Stomach smooth muscle (tissue), 2 donors: ENCODE data around the gene ITPR2.
"Not testable (repeated sequence)": the region's sequence is repeated elsewhere in the genome, so short reads cannot be mapped to it uniquely, and the experiment has no call there.

ENCODE experiments used
- H3K27ac ChIP-seq: one replicate; pipeline ENCODE4 v1.7.0; 2013; ENCODE audit warnings: mild to moderate bottlenecking, low read length, inconsistent platforms
- H3K27me3 ChIP-seq, 2 donors: one replicate each; pipeline ENCODE4 v1.7.0; 2013; ENCODE audit warnings: low read length in 2 of 2; ENCODE audit not compliant: insufficient read depth in 2 of 2, control insufficient read depth in 1 of 2
- H3K36me3 ChIP-seq, 2 donors: one replicate each; pipeline ENCODE4 v1.7.0; 2013; ENCODE audit warnings: low read length in 2 of 2; ENCODE audit not compliant: control insufficient read depth in 2 of 2, insufficient read depth in 2 of 2
- H3K4me1 ChIP-seq: one replicate; pipeline ENCODE4 v1.7.0; 2013; ENCODE audit warnings: low read length; ENCODE audit not compliant: control insufficient read depth, insufficient read depth
- H3K4me3 ChIP-seq, 2 donors: one replicate each; pipeline ENCODE4 v1.7.0; 2013; ENCODE audit warnings: low read length in 2 of 2
- H3K9ac ChIP-seq, 2 donors: one replicate each; pipeline ENCODE4 v1.7.0; 2013; ENCODE audit warnings: low read length in 2 of 2, mild to moderate bottlenecking in 1 of 2
- H3K9me3 ChIP-seq, 2 donors: one replicate each; pipeline ENCODE4 v1.7.0; 2013; ENCODE audit warnings: low read length in 2 of 2; ENCODE audit not compliant: control insufficient read depth in 2 of 2
- donor health status: healthy.
- donor health status: Pancreatic carcinoma.

Gene ITPR2

DNA sequence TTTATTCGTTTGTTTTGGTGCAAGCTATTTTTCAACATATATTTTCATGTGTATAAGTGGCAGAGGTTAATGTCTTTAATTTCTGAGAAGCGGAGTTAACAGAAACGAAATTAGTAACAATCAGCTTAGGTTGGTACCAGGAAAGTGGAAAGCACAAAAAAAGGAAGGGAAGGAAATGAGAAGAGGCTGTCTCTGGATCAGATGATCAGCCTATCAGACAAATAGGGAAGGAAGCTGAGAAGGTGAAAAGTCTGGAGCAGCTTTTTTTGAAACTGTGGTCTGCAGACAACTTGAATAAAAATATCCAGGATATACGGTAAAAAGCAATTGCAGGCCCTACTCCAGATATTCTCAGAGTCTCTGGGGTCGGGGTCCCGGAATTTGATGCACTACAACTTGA is 372.6 kb downstream of the ITPR2 start:
- Histone ChIP-seq H3K27me3 (no peaks in the 10 kb centered on the region), H3K27ac (no peak overlapping the region), H3K4me3 (no peak overlapping the region), H3K9ac (no peak overlapping the region), H3K4me1 (no peaks in the 10 kb centered on the region), H3K9me3 (no peaks in the 10 kb centered on the region), H3K36me3 (peaks cover 6 to 10% of the 10 kb centered on the region in 2 donors)

DNA sequence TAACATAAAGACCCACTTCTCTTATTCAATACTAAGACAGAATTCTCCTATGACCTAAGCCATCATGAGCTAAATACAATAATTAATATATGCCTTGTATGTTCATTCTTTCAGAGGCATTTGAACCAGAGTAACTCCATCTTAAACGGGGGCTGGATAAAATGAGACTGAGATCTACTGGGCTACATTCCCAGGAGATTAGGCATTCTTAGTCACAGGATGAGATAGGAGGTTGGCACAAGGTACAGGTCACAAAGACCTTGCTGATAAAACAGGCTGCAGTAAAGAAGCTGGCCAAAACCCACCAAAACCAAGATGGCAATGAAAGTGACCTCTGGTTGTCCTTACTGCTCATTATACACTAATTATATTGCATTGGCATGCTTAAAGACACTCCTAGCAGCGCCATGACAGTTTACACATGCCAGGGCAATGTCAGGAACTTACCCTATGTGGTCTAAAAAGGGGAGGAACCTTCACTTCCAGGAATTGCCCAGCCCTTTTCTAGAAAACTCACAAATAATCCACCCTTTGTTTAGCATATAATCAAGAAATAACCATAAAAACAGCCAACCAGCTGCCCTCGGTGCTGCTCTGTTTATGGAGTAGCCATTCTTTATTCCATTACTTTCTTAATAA is 376.9 kb downstream of the ITPR2 start:
- no peaks in the 10 kb centered on the region for H3K27me3 ChIP-seq
- H3K27ac ChIP-seq = no peak overlapping the region
- H3K4me3 ChIP-seq = no peak overlapping the region
- no peaks in the 10 kb centered on the region for H3K9me3 ChIP-seq
- peaks cover 6 to 12% of the 10 kb centered on the region in 2 donors for H3K36me3 ChIP-seq
- H3K4me1 ChIP-seq = no peaks in the 10 kb centered on the region
- H3K9ac ChIP-seq = no peak overlapping the region

GRCh38 chr12:26453246-26453645 is 379.7 kb downstream of the ITPR2 start:
- Histone ChIP-seq H3K27me3 (no peaks in the 10 kb centered on the region), H3K9me3 (no peaks in the 10 kb centered on the region), H3K9ac (no peak overlapping the region), H3K36me3 (peaks cover 7 to 9% of the 10 kb centered on the region in 2 donors), H3K27ac (no peak overlapping the region), H3K4me3 (no peak overlapping the region), H3K4me1 (no peaks in the 10 kb centered on the region)

DNA sequence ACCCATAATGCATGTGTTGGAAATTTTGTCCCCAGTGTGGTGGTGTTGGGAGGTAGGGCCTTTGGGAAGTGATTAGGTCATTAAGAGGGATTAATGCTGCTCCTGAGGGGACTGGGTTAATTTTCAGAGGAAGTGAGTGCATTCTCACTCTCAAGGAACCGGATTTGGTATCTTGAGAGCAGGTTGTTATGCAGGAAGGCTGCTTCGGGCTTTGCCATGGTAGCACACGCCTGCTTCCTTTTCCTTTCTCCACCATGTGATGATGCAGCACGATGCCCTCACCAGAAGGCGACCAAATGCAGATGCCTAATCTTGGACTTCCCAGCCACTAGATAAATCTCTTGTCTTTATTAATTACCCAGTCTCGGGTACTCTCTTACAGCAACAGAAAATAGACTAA is 380.5 kb downstream of the ITPR2 start:
- Histone ChIP-seq H3K9ac (no peak overlapping the region), H3K27me3 (no peaks in the 10 kb centered on the region), H3K27ac (no peak overlapping the region), H3K4me1 (no peaks in the 10 kb centered on the region), H3K4me3 (no peak overlapping the region), H3K9me3 (no peaks in the 10 kb centered on the region), H3K36me3 (peaks cover 3 to 5% of the 10 kb centered on the region in 2 donors)

DNA sequence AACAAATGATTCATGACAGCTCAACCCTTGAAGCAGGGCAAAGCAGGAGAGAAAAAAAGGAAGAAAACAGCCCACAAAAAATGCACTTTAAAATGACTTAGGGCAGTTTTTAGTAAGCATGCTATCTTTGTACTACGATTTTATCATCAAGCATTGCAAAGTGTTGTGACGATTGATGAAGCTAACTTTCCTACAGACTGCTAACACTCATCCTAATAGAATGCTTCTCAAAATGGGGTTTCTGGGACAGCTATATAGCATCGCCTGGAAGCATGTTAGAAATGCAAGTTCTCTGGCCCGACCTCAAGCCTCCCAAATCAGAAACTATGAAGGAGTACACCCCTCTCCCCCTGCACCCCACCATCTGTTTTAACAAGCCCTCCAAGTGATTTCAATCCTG is 381.2 kb downstream of the ITPR2 start:
- Histone ChIP-seq H3K4me3 (no peak overlapping the region), H3K9me3 (no peaks in the 10 kb centered on the region), H3K27me3 (no peaks in the 10 kb centered on the region), H3K36me3 (peaks cover 2 to 3% of the 10 kb centered on the region in 2 donors), H3K27ac (no peak overlapping the region), H3K9ac (no peak overlapping the region), H3K4me1 (no peaks in the 10 kb centered on the region)

GRCh38 chr12:26445909-26446308 is 387.1 kb downstream of the ITPR2 start:
- H3K4me3 ChIP-seq = no peak overlapping the region
- no peaks in the 10 kb centered on the region for H3K27me3 ChIP-seq
- H3K9me3 ChIP-seq = no peaks in the 10 kb centered on the region
- H3K36me3 ChIP-seq = peaks cover 0 to 3% of the 10 kb centered on the region in 2 donors
- H3K4me1 ChIP-seq = no peaks in the 10 kb centered on the region
- H3K27ac ChIP-seq = no peak overlapping the region
- H3K9ac ChIP-seq = no peak overlapping the region

DNA sequence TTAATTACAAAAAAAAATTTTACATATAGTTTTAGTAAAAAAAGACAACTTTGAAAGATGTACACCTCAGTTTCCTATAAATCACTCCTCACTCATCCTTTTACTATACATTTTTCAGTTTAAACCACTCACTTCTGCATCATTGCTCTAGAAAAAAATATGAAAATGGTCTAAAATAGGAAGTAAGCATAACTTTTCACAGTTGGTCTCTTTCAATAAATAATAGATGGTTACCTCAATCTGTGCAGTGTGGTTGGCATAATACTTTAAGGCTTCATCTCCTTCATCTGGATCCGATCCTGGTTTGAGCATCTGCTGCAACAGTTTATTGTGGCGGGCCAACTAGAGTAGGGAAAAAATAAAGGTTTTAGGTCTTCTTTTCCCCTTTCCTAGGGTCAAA is 389.7 kb downstream of the ITPR2 start:
- no peaks in the 10 kb centered on the region for H3K9me3 ChIP-seq
- no peak overlapping the region for H3K27ac ChIP-seq
- H3K4me3 ChIP-seq = no peak overlapping the region
- no peaks in the 10 kb centered on the region for H3K36me3 ChIP-seq
- H3K4me1 ChIP-seq = no peaks in the 10 kb centered on the region
- no peaks in the 10 kb centered on the region for H3K27me3 ChIP-seq
- H3K9ac ChIP-seq = no peak overlapping the region

- Histone ChIP-seq H3K36me3 (no peaks in the 10 kb centered on the region), H3K9me3 (no peaks in the 10 kb centered on the region), H3K4me3 (no peak overlapping the region), H3K9ac (no peak overlapping the region), H3K27ac (no peak overlapping the region), H3K4me1 (no peaks in the 10 kb centered on the region), H3K27me3 (no peaks in the 10 kb centered on the region)
Observed at GRCh38 chr12:26441434-26441833, 391.6 kb downstream of the ITPR2 start.

DNA sequence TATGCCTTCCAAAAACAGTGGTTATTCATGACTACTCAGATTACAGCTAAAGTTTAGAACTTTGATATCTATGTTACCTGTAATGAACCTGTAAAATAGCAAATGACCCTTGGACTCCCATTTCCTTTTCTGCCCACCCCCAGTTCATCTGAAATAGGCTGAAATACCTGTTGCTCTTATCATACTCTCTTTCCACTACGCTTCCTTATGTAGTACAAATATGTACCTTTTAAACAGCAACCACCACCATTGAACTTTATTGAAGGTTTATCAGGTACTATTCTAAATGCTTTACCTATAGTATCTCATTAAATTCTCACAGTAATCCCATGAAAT is 398.0 kb downstream of the ITPR2 start:
- no peaks in the 10 kb centered on the region for H3K36me3 ChIP-seq
- no peaks in the 10 kb centered on the region for H3K4me1 ChIP-seq
- no peak overlapping the region for H3K27ac ChIP-seq
- no peaks in the 10 kb centered on the region for H3K9me3 ChIP-seq
- no peaks in the 10 kb centered on the region for H3K27me3 ChIP-seq
- no peak overlapping the region for H3K9ac ChIP-seq
- no peak overlapping the region for H3K4me3 ChIP-seq

DNA sequence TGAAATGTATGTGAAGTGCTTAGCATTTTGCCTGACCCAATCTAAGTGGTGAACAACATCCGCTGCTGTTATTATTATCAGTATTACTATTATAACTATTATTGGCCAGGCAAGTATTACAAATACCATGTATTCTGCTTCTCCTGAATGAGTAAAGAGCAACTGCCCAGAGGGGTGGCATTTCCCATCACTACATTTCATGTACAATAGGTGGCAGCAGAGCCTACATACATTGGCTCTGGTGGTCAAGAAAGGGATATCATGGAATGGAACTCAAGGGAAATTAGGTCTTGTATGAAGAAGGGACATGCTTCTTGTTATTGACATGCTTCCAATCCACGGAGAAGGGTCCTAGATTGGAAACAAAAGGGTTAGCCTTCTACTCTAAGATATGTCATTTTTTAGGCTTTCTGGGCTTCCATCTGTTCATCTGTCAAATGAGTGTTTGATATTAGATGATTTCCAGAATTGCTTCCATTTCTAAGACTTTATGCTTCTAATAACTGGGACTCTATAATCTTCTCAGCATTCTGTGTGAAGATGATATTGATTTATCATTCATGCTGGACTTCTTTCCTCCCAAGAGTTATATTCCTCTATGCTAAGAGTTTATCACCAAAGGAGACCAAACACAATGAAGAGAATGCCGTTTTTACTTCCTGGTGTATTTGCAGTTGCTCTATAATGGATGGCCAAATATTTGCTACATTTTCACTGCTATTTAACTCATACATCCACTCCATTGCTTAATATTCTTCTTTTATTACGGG is 398.5 kb downstream of the ITPR2 start:
- Histone ChIP-seq H3K9me3 (no peaks in the 10 kb centered on the region), H3K4me3 (no peak overlapping the region), H3K27ac (no peak overlapping the region), H3K9ac (no peak overlapping the region), H3K4me1 (no peaks in the 10 kb centered on the region), H3K27me3 (no peaks in the 10 kb centered on the region), H3K36me3 (no peaks in the 10 kb centered on the region)

DNA sequence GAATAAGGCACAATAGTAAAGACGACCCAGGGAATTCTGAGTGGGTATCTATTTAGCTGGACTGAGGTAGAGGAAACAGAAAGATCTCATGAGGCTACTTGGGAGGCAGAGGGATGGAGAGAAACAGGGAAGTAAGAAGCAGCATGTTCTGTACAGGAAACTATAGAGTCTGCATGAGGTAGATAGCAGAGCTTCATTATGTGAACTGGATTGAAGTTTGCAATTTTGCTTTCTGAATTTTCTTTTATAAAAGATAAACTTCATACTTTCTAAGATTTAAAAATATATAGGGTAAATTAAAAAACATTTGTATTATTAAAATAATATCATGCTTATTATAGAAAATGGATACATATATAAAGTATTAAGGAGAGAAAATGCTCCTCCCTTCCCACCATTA is 399.3 kb downstream of the ITPR2 start:
- not testable (repeated sequence) for H3K36me3 ChIP-seq, H3K27me3 ChIP-seq, H3K27ac ChIP-seq, H3K4me1 ChIP-seq, H3K9me3 ChIP-seq, H3K9ac ChIP-seq, H3K4me3 ChIP-seq
